Hepatocyte (in vitro differentiated cells): ENCODE measurements around the gene ALX3.

ENCODE experiments used
- EZH2 ChIP-seq: fragments of 200-600 bp; sonication (generic); IDR thresholded peaks from 2 replicates; pipeline ENCODE4 v1.6.1; 2016; ENCODE audit warnings: antibody characterized with exemption, mild to moderate bottlenecking, borderline replicate concordance
- TF ChIP-seq, protein P1 (sequence below): fragments of 200-600 bp; sonication (generic); IDR thresholded peaks from 2 replicates; pipeline ENCODE4 v1.5.1; 2016; ENCODE audit warnings: antibody characterized with exemption, mild to moderate bottlenecking; ENCODE audit not compliant: poor library complexity

GRCh38 chr1:110067479-110067892, 3.0 kb downstream of the ALX3 start:
- TF ChIP-seq, protein P1, sequence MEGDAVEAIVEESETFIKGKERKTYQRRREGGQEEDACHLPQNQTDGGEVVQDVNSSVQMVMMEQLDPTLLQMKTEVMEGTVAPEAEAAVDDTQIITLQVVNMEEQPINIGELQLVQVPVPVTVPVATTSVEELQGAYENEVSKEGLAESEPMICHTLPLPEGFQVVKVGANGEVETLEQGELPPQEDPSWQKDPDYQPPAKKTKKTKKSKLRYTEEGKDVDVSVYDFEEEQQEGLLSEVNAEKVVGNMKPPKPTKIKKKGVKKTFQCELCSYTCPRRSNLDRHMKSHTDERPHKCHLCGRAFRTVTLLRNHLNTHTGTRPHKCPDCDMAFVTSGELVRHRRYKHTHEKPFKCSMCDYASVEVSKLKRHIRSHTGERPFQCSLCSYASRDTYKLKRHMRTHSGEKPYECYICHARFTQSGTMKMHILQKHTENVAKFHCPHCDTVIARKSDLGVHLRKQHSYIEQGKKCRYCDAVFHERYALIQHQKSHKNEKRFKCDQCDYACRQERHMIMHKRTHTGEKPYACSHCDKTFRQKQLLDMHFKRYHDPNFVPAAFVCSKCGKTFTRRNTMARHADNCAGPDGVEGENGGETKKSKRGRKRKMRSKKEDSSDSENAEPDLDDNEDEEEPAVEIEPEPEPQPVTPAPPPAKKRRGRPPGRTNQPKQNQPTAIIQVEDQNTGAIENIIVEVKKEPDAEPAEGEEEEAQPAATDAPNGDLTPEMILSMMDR, result no peak
- no peak for TF ChIP-seq EZH2
